ENCODE measurements around the gene FLNA.

Gene FLNA

GRCh38 chrX:154358829-154359228, 15.6 kb downstream of the FLNA start:
- no peaks in the 10 kb centered on the region for H3K27me3 ChIP-seq (ENCODE audit: insufficient read depth, poor library complexity, severe bottlenecking)
- no peak overlapping the region for H3K27ac ChIP-seq (replicated peaks)
- peak in 1 of 2 experiments; percentile 25 for DNase-seq (ENCODE audit: low read depth in 1 of 2, low spot score in 1 of 2)
- no peak for TF ChIP-seq REST (IDR thresholded peaks at IDR 0.05; ENCODE audit: insufficient replicate concordance, low read depth)
- no peak for TF ChIP-seq GABPA (IDR thresholded peaks at IDR 0.05; ENCODE audit: low read depth)
- TF ChIP-seq CTCF (IDR thresholded peaks at IDR 0.05; ENCODE audit: insufficient read depth, low read length): no peak
- no peak for TF ChIP-seq POLR2AphosphoS5 (IDR thresholded peaks at IDR 0.05; ENCODE audit: low read depth)
- TF ChIP-seq SPI1 (IDR thresholded peaks at IDR 0.05; ENCODE audit: borderline replicate concordance, low read depth): no peak
- no peak overlapping the region for H3K4me3 ChIP-seq (replicated peaks; ENCODE audit: insufficient read depth, low read length)

DNA sequence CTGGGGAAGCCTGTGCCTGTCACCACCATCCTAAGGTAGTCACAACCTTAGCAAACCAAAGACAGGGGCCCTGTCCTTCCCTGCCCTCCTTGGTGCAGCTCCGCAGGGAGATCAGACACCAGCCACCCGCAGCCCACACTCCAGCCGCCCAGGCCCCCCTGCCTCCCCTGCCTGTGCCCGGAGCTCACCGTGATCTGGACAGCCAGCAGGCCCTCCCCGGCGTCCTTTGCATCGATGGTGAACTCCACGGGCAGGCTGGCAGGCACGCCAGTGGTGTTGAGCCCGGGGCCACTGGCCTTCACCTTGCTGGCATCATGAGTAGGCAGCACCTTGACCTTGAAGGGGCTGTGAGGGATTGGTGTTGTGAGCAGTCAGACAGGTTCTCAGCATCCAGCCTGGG, 16.4 kb downstream of the FLNA start:
- no peak for TF ChIP-seq REST (IDR thresholded peaks at IDR 0.05; ENCODE audit: insufficient replicate concordance, low read depth)
- peak in 1 of 2 experiments; percentile 22 for DNase-seq (ENCODE audit: low read depth in 1 of 2, low spot score in 1 of 2)
- no peak overlapping the region for H3K4me3 ChIP-seq (replicated peaks; ENCODE audit: insufficient read depth, low read length)
- H3K27ac ChIP-seq (replicated peaks): no peak overlapping the region
- no peaks in the 10 kb centered on the region for H3K27me3 ChIP-seq (ENCODE audit: insufficient read depth, poor library complexity, severe bottlenecking)

- DNase-seq (ENCODE audit: low read depth in 1 of 2, low spot score in 1 of 2): peak in 1 of 2 experiments; percentile 45
- Histone ChIP-seq H3K27ac (replicated peaks) (no peak overlapping the region), H3K27me3 (ENCODE audit: insufficient read depth, poor library complexity, severe bottlenecking) (no peaks in the 10 kb centered on the region), H3K4me3 (replicated peaks; ENCODE audit: insufficient read depth, low read length) (no peak overlapping the region)
- TF ChIP-seq GABPA (IDR thresholded peaks at IDR 0.05; ENCODE audit: low read depth) (no peak), SPI1 (IDR thresholded peaks at IDR 0.05; ENCODE audit: borderline replicate concordance, low read depth) (no peak), CTCF (IDR thresholded peaks at IDR 0.05; ENCODE audit: insufficient read depth, low read length) (no peak), POLR2AphosphoS5 (IDR thresholded peaks at IDR 0.05; ENCODE audit: low read depth) (no peak), REST (IDR thresholded peaks at IDR 0.05; ENCODE audit: insufficient replicate concordance, low read depth) (no peak)
Measured at GRCh38 chrX:154357205-154357604, 17.2 kb downstream of the FLNA start.

- no peak overlapping the region for H3K27ac ChIP-seq (replicated peaks)
- DNase-seq (ENCODE audit: low read depth in 1 of 2, low spot score in 1 of 2): peak in 1 of 2 experiments; percentile 31
- H3K27me3 ChIP-seq (ENCODE audit: insufficient read depth, poor library complexity, severe bottlenecking): no peaks in the 10 kb centered on the region
- H3K4me3 ChIP-seq (replicated peaks; ENCODE audit: insufficient read depth, low read length): no peak overlapping the region
- TF ChIP-seq GABPA (IDR thresholded peaks at IDR 0.05; ENCODE audit: low read depth) (no peak), REST (IDR thresholded peaks at IDR 0.05; ENCODE audit: insufficient replicate concordance, low read depth) (no peak), CTCF (IDR thresholded peaks at IDR 0.05; ENCODE audit: insufficient read depth, low read length) (no peak), SPI1 (IDR thresholded peaks at IDR 0.05; ENCODE audit: borderline replicate concordance, low read depth) (no peak), POLR2AphosphoS5 (IDR thresholded peaks at IDR 0.05; ENCODE audit: low read depth) (no peak)
Measured at GRCh38 chrX:154356596-154356995, 17.8 kb downstream of the FLNA start.

Data from HL-60 (cell line).